Caki2 (cell line): ENCODE results near the gene KLHDC3. TPM values are rescaled to one million over a fixed set of nuclear protein-coding genes. Genes with fewer than 3 reads are reported as not detected.
A peak's percentile ranks its signal among the peaks of the same experiment; 100 is the strongest.

Experiments used
- DNase-seq: peaks from one replicate; pipeline ENCODE4 v3.0.0-alpha.2; 2015; ENCODE audit warnings: low read depth
- in situ Hi-C: cut with HindIII; loops from 2 replicates; pipeline ENCODE4 v1.10.0; 2016; ENCODE audit warnings: low sequenced_read_pairs, low pct_unique_long_range_greater_than_20kb, mixed read lengths
- total RNA-seq: library from RNA; depleted of rRNA; stranded (reverse); fragments of >200 nt; shearing (Covaris generic); gene quantifications from 2 replicates; pipeline ENCODE4 v1.2.3, GENCODE V29; 2014; ENCODE audit warnings: low replicate concordance; rRNA removed

Gene KLHDC3
- 140 and 145 TPM in 2 replicates for total RNA-seq

GRCh38 chr6:43013843-43014433, at the start of gene KLHDC3, which contains the start of gene MEA1:
TSS of gene KLHDC3 (plus strand) at chr6:43014249. CDS start at chr6:43017193, 2,944 bp downstream.
TSS of gene MEA1 (minus strand) at chr6:43013946. CDS start at chr6:43013813, 133 bp downstream.
- in situ Hi-C loops, result no loop called here
- peak; percentile 100 for DNase-seq

GRCh38 chr6:42966571-42966970, 47.5 kb upstream of the KLHDC3 start:
- in situ Hi-C loops, result no loop called here
- no peak for DNase-seq

- DNase-seq, result no peak
- in situ Hi-C loops, result no loop called here
Measured at GRCh38 chr6:42967228-42967627, 46.8 kb upstream of the KLHDC3 start.

DNA sequence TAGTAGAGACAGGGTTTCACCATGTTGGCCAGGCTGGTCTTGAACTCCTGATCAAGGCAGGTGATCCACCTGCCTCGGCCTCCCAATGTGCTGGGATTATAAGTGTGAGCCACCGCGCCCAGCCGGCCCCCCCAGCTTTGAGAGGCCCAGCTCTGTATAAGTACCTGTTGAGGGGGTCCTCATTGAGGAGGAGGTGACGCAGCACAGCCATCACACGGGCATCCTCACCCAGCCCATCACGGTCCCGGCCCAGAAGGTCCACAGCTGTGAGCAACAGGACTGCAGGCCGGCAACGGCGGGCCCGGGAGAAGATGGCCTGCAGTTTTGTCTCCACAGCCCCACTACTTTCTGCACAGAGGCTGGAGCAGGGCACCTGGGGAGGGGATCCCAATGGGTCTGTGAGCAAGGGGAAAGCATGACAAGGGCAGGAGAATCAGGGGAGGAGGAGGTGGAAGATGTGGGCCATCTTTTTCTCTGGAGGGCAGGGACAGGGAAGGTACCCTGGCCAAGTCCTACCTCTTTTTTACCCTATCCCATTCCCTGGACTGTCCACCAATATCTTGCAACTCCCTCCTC, 45.8 kb upstream of the KLHDC3 start:
- in situ Hi-C loops, result no loop called here
- DNase-seq, result no peak

DNA sequence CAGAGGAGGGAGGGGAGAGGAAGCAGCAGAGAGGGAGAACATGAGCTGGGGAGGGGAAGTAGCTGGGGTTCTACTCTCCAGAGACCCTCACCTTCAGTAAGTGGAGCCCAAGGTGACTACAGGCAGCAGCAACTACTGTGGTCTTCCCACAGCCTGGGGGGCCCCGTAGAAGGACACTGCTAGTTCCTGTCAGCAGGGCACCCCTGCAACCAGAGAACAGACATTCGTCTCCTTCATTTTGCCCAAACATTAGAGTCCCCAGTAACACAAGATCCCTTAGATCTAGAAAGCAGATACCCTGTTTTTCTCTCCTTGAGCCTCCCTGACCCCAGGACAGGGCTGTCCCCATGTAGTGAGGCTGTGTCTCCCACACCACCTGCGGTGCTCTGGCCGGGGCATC, 45.3 kb upstream of the KLHDC3 start:
- in situ Hi-C loops, result no loop called here
- DNase-seq, result no peak

DNA sequence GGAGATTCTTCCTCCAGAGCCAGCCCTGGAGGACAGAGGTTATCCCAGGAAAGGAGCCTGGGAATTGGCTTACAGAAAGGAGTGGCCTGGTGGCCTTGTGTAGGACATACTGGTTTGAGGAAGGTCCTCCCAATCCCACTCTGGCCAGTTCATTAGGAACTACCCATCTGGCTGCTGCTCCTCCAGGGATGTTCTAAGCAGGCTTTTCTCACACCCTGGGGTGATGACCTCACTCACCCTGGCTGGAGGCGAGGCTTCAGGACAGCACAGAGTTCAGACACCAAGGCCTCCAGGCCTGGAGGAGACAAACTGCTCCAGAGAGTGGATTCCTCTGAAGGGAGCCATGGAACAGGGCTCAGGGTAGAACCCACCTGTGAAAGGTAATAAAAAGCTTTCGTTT, 44.6 kb upstream of the KLHDC3 start:
- DNase-seq, result no peak
- in situ Hi-C loops, result no loop called here

DNA sequence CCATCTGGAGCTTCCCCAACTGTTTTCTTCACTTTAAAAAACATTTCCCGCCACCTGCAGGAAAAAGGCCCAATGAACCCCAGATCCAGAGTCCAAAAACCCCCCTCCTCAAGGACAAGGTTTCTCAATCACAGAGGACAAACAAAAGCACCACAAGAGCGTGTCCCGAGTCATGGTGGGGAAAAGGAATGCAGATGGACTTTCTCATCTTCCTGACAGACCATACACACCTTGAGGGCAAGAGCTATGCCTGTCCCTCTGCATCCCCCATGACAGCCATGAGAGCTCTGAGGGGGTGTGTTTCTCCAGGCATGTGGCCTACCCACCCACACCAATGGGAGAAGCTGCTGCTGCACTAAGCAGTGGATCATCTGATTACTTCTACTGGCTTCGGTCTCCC, 44.1 kb upstream of the KLHDC3 start:
- DNase-seq, result no peak
- in situ Hi-C loops, result no loop called here

DNA sequence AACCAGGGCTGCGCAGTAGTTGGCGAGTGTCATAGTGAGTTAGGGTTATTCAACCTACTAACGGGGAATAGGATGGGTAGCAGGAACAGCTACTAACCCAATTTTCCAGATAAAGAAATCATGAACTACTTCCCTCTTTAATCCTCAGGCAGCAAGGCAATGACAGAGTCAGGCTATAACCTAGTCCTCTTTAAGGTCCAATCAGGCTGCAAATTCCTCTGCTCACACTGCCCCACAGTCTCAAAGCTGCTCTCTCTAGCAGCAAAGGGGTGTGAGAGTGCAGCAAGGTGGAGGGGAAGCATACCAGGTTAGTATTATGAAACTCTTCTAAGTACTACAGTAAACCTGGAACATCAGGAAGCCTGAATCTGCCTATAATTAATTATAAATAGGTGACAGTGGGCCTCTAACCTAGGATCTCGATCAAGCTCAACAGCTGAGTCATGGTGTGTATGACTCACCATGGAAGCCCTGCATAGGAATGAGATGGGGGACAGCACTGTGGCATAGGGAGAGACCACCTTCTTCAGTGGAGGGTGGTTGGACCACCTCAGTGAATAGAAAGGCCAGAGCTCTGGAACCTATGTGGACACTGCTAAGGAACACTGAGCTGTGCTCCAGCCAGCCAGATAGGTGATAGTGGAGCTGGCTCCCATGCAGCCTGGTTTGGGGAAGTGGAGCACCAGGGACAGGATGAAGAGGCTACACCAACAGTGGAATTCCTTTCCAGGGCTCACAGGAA, 43.0 kb upstream of the KLHDC3 start:
- in situ Hi-C loops, result no loop called here
- DNase-seq, result peak; percentile 61

DNA sequence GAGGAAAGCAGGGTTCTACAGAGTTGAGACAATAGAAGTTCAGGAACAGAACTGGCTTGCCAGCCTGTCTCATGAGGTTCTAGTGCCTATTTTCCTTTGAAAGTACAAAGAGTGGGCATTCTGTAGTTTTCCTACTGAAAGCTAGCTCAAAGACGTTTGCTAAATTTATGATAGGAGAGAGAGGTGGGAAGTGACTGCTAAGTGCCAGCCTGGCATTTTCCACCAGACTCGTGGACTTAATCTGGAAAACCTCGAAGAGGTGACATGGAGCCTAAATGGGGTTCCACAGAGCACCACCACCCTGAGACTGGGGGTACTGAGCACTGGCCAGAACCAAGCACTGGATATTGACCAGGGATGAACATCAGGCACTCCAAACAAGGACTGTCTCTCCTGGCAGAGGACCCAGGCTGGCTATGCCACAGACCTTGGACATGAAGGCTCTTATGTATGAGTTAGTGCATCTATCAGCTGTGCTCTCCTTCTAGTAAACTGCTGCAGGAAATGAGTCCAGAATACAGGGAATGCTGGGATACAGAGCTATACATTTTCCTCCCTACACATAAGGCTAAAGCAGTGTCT, 42.2 kb upstream of the KLHDC3 start:
- in situ Hi-C loops, result no loop called here
- DNase-seq, result no peak

DNA sequence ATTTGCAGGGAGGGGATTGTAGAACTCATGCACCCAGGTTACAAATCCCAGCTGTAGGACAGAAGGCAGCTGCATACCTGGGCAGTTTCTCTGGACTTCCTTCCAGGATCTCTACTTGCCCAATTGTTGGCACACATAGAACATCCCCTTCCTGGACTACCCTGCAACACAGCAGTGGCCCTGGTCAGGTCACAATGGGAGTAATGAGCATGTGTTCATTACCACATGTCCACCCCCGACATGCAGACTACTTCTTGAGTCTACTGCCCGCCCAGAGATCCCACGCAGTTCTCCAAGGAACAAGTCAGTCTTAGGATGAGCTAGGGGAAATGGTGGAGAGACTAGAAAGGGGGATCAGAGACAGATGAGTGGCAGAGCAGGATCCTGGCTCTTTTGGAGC, 40.1 kb upstream of the KLHDC3 start:
- in situ Hi-C loops, result no loop called here

GRCh38 chr6:42974919-42975505, 39.0 kb upstream of the KLHDC3 start:
- no peak for DNase-seq
- in situ Hi-C loops, result no loop called here

More for the DNA sequence above, 40.1 kb upstream of the KLHDC3 start:
- no peak for DNase-seq

DNA sequence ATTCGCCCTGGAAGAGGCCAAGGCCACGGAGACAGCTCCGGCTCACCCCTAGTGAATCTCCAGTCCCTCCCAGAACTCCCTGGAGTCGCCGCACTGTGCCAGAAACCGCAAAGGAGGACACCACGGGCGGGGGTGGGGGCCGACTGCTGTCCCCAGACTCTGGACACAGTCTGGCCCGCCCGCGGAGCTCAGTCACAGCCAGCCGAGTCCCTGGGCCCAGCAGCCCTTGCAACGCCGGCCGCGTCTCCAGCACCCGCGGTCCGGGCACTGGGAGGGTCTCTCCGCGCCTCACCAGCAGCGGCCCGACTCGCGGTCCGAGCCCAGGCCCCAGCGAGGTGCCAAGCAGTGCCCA, 35.6 kb upstream of the KLHDC3 start:
- DNase-seq, result no peak
- in situ Hi-C loops, result no loop called here

DNA sequence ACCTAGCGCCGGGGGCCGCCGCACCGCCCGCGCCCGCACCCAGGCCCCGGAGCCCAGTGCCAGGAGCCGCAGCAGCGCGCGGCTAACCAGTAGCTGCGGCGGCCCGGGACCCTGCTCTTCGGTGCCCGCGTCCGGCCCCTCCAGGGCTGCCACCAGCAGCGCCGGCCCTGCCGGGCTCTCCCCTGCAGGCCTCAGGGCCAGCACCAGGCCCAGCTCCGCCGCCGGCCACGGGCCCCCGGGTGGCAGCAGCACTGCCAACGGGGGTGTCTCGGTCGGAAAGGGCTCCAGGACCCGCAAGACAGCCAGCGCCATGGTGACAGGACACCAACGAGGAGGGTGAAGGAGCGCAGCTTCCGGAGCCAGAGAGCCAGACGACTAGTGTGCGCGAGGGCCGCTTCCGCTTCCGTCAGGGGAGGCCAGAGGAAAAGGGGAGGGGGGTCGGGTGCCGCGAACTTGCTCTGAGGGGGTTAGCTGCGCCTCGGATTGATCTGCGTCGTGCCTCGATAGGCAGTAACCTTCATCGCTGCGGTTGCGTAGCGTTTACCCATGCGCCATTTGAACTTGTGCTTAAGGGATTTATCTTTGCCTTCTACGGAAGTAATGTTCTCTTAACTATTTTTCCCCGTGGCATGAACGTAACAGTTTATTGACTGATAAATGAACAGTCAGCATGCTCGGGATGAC, 35.1 kb upstream of the KLHDC3 start, which contains the start of gene PEX6:
TSS of gene PEX6 (minus strand) at position 343 of the 684 bp plus-strand sequence. CDS start at position 312, 31 bp downstream.
- peak; percentile 86 for DNase-seq
- in situ Hi-C loops, result no loop called here

- in situ Hi-C loops, result no loop called here
- no peak for DNase-seq
Measured at GRCh38 chr6:42979523-42980177, 34.4 kb upstream of the KLHDC3 start.

- in situ Hi-C loops, result no loop called here
Measured at GRCh38 chr6:42981836-42982235, 32.2 kb upstream of the KLHDC3 start.

DNA sequence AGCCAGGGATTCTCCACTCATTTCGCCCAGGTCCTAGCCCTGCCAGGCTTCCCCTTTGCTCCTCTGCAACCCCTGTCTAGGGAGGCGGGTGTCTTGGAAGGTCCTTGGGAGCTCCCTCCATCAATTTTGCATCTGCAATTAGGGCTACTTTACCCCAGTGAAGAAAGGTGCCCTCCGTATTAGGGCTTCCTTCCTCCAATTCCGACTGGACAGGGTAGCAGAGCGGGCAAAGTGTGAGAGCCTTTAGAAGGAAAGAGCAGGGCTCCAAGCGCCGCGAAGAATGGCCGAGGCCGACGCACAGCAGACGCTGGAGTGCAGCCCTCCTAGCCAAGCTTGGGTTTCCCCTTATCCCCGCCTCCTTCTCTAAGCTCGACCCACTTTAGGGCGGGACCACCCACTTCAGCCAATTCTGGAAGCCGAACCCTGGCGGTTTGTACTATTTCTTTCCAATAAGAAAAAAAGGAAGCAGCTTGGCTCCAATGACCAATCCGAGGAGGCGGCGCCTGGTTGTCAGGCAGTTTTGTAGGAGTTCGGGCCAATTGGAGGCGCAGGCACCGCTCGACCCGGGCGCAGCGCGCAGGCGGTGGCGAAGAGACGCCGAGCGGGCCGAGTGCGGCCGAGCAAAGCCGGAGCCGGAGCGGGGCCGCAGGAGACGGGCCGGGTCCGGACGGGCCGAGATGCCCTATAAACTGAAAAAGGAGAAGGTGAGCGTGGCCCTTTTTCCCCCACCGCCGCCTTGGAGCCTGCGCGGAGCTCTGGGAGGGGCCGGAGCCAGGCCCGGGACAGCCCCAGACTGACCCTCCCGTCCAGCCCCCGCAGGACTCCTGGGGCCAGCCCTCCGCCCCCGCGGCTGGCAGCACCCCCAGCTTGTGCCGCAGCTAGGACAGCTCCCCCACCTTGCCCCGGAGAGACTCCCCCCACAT, 29.8 kb upstream of the KLHDC3 start, which contains the start of gene PPP2R5D:
TSS of gene PPP2R5D (plus strand) at position 570 of the 923 bp plus-strand sequence. CDS start at position 678, 108 bp downstream.
- peak; percentile 99 for DNase-seq
- in situ Hi-C loops, result no loop called here

More at GRCh38 chr6:42981836-42982235, 32.2 kb upstream of the KLHDC3 start:
- no peak for DNase-seq
